Liver (tissue), 3 donors: ENCODE data around the gene SLC2A5.
"Not testable (repeated sequence)": the region's sequence is repeated elsewhere in the genome, so short reads cannot be mapped to it uniquely, and the experiment has no call there.

ENCODE experiments used
- CTCF ChIP-seq: fragments of 150-350 bp; IDR thresholded peaks from 2 replicates; pipeline ENCODE4 v1.5.1; 2017; ENCODE audit warnings: improper control_type of control experiment, low read depth, low read length; ENCODE audit not compliant: missing input control
- JUND ChIP-seq, 2 donors: IDR thresholded peaks; 2 replicates each; pipeline ENCODE4 v1.6.1; 2016; ENCODE audit warnings: antibody characterized with exemption in 2 of 2
- TAF1 ChIP-seq: conservative IDR thresholded peaks from 2 replicates; pipeline ENCODE4 v1.6.1; 2016; ENCODE audit warnings: antibody characterized with exemption, mild to moderate bottlenecking
- YY1 ChIP-seq: IDR thresholded peaks from 2 replicates; pipeline ENCODE4 v1.6.1; 2016; ENCODE audit warnings: antibody characterized with exemption, mild to moderate bottlenecking
- donor health status: healthy.
- donor health status: healthy.

- TF ChIP-seq CTCF; JUND (IDR thresholded peaks at IDR 0.05); TAF1; YY1: not testable (repeated sequence)
Observed at GRCh38 chr1:9002215-9002560, 67.2 kb downstream of the SLC2A5 start.
